ENCODE data around the gene FOXQ1.

The FOXQ1 gene, protein sequence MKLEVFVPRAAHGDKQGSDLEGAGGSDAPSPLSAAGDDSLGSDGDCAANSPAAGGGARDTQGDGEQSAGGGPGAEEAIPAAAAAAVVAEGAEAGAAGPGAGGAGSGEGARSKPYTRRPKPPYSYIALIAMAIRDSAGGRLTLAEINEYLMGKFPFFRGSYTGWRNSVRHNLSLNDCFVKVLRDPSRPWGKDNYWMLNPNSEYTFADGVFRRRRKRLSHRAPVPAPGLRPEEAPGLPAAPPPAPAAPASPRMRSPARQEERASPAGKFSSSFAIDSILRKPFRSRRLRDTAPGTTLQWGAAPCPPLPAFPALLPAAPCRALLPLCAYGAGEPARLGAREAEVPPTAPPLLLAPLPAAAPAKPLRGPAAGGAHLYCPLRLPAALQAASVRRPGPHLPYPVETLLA

DNA sequence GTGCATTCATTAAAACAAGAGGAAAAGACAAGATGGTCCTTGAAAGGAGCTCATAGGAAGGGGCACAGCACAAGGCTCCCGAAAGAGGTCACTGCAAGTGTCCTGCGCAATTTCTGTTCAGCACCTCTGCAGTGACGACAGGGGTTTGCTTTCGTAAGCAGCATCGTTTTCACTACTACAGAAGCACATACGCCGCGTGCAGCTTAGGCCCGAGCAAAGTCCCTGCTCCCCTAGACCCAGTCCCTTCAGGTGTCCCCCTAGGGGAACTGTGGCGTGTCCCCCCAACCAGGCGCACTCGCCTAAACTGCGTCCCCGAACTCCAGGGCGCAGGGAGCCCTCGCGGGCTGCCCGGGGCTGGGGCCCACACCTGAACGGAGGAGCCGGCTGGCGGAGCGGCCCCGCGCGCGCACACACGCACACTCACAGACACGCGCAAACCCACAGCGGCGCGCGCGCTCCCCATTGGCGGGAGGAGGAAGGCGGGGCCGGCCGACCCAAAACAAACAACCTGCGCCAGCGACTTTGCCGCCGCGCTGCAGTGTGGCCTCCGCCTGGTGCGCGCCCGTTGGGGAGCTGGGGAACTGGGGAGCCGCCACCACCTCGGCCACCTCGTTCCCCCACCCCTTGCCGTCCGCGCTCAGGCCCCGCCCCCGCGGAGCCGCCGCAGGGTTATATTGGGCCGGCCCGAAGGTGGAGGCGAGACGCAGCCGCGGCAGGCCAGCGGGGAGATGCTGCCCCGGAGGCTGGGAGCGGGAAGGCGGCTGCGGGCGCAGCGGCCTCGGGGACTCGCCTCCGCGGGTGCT is at the start of gene FOXQ1:
TSS of gene FOXQ1 (plus strand) at position 699 of the 803 bp plus-strand sequence. CDS start 607 bp downstream, outside the sequence.
- H3K36me3 ChIP-seq (replicated peaks; ENCODE audit: low read depth, low read length), result no peaks in the 10 kb centered on the region
- no peak within 1 kb of the TSS for H2AFZ ChIP-seq (ENCODE audit: low read depth, low read length)
- H4K20me1 ChIP-seq (ENCODE audit: insufficient read depth, low read length), result no peaks in the 10 kb centered on the region
- H3K79me2 ChIP-seq (ENCODE audit: low read length), result no peaks in the 10 kb centered on the region
- H3K9ac ChIP-seq (ENCODE audit: low read length), result no peak within 1 kb of the TSS
- H3K27me3 ChIP-seq (ENCODE audit: low read depth, low read length), result no peaks in the 10 kb centered on the region
- H3K4me3 ChIP-seq (ENCODE audit: low read length), result no peak within 1 kb of the TSS
- TF ChIP-seq, protein P1, sequence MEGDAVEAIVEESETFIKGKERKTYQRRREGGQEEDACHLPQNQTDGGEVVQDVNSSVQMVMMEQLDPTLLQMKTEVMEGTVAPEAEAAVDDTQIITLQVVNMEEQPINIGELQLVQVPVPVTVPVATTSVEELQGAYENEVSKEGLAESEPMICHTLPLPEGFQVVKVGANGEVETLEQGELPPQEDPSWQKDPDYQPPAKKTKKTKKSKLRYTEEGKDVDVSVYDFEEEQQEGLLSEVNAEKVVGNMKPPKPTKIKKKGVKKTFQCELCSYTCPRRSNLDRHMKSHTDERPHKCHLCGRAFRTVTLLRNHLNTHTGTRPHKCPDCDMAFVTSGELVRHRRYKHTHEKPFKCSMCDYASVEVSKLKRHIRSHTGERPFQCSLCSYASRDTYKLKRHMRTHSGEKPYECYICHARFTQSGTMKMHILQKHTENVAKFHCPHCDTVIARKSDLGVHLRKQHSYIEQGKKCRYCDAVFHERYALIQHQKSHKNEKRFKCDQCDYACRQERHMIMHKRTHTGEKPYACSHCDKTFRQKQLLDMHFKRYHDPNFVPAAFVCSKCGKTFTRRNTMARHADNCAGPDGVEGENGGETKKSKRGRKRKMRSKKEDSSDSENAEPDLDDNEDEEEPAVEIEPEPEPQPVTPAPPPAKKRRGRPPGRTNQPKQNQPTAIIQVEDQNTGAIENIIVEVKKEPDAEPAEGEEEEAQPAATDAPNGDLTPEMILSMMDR (IDR thresholded peaks at IDR 0.05; ENCODE audit: low read depth, low read length), result no peak
- no peak for TF ChIP-seq EZH2phosphoT487 (IDR thresholded peaks at IDR 0.05; ENCODE audit: low read depth)
- H3K27ac ChIP-seq (ENCODE audit: low read length), result no peak within 1 kb of the TSS
- no peaks in the 10 kb centered on the region for H3K9me3 ChIP-seq (ENCODE audit: insufficient read depth, low read length)
- no peak within 1 kb of the TSS for H3K4me2 ChIP-seq (ENCODE audit: low read length)
- H3K4me1 ChIP-seq (ENCODE audit: low read length), result no peaks in the 10 kb centered on the region

DNA sequence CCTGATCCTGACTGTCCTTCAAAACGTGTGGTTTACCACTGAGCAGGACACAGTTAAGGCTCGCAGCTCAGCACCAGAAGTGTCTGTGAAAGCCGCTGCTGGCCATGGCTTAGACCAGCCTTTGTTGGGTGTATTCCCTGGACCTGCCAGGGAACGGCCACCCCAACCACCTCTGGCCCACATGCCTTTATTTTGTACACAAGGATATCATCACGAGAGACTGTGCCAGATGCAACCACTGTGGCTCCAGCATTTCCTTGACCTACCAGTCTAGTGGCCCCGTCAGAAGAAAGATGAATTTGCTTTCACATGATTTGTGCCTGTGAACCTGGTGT is 49.2 kb upstream of the FOXQ1 start:
- Histone ChIP-seq H3K4me1 (ENCODE audit: low read length) (no peaks in the 10 kb centered on the region), H3K27ac (ENCODE audit: low read length) (no peak overlapping the region), H4K20me1 (ENCODE audit: insufficient read depth, low read length) (no peaks in the 10 kb centered on the region), H2AFZ (ENCODE audit: low read depth, low read length) (no peak overlapping the region), H3K79me2 (ENCODE audit: low read length) (no peaks in the 10 kb centered on the region), H3K4me2 (ENCODE audit: low read length) (no peak overlapping the region), H3K27me3 (ENCODE audit: low read depth, low read length) (0 out of 2 replicates have a peak, but pooled peaks cover 7% of the 10 kb centered on the region), H3K9ac (ENCODE audit: low read length) (no peak overlapping the region), H3K4me3 (ENCODE audit: low read length) (no peak overlapping the region), H3K9me3 (ENCODE audit: insufficient read depth, low read length) (no peaks in the 10 kb centered on the region), H3K36me3 (replicated peaks; ENCODE audit: low read depth, low read length) (no peaks in the 10 kb centered on the region)
- no peak for TF ChIP-seq EZH2phosphoT487 (IDR thresholded peaks at IDR 0.05; ENCODE audit: low read depth)
- TF ChIP-seq, protein P1 (IDR thresholded peaks at IDR 0.05; ENCODE audit: low read depth, low read length), result no peak

DNA sequence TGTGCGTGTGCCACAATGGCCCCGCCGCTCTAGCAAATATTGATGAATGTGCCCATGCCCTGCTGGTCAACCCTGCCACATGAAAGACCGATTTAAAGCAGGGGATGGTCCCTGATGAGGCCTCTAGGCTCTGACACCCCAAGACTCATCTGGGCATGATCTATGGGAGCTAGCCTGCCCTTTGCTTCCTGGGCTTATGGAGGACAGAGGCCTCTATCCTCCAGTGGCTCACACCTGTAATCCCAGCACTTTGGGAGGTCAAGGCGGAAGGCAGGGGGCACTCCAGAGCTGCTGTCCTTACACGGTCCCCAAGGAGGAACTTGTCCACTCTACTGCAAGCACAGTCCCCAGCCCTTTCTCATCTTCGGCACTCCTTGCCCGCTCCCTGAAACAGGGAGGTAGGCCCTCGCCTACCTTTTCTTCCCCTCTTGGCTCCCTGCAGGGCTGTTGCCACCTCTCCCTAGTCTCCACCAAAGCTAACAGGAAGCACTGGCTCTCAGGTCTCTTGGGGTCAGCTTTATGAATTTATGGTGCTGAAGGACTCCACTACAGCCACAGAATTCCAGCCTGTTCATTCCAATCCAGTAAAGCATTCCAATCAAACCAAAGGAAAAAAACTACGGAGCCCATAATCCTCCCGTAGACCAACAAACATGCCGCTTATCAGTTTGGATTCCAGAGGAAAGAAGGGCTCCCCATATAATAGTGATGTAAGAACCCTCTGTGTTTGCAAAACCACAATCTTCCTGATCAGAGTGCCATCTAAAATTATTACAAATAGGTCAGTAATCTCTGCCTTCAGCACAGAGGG is 48.7 kb upstream of the FOXQ1 start:
- Histone ChIP-seq H4K20me1 (ENCODE audit: insufficient read depth, low read length) (no peaks in the 10 kb centered on the region), H3K36me3 (replicated peaks; ENCODE audit: low read depth, low read length) (no peaks in the 10 kb centered on the region), H3K27ac (ENCODE audit: low read length) (no peak overlapping the region), H3K27me3 (ENCODE audit: low read depth, low read length) (0 out of 2 replicates have a peak, but pooled peaks cover 7% of the 10 kb centered on the region), H3K4me3 (ENCODE audit: low read length) (no peak overlapping the region), H2AFZ (ENCODE audit: low read depth, low read length) (no peak overlapping the region), H3K9ac (ENCODE audit: low read length) (no peak overlapping the region), H3K79me2 (ENCODE audit: low read length) (no peaks in the 10 kb centered on the region), H3K4me2 (ENCODE audit: low read length) (no peak overlapping the region), H3K4me1 (ENCODE audit: low read length) (no peaks in the 10 kb centered on the region), H3K9me3 (ENCODE audit: insufficient read depth, low read length) (no peaks in the 10 kb centered on the region)
- TF ChIP-seq, protein P1 (IDR thresholded peaks at IDR 0.05; ENCODE audit: low read depth, low read length), result no peak
- TF ChIP-seq EZH2phosphoT487 (IDR thresholded peaks at IDR 0.05; ENCODE audit: low read depth), result no peak
